OCI-LY1 (cell line): ENCODE data around the gene IL1RAPL2.
"Not testable (repeated sequence)": the region's sequence is repeated elsewhere in the genome, so short reads cannot be mapped to it uniquely, and the experiment has no call there.

Experiments used
- H2AFZ ChIP-seq: fragments of 200-600 bp; sonication (generic), shearing (Covaris generic); 2 replicates; pipeline ENCODE4 v1.6.0; 2014; ENCODE audit warnings: antibody characterized with exemption, mild to moderate bottlenecking, low read length
- H3F3A ChIP-seq: fragments of 200-600 bp; sonication (generic), shearing (Covaris generic); 2 replicates; pipeline ENCODE4 v1.6.0; 2014; ENCODE audit warnings: mild to moderate bottlenecking, antibody characterized with exemption, low read length, moderate library complexity; ENCODE audit not compliant: insufficient read depth
- H3K27ac ChIP-seq: fragments of 200-600 bp; sonication (generic); 2 replicates; pipeline ENCODE4 v1.5.1; 2014; ENCODE audit warnings: low read length, mixed run types, mild to moderate bottlenecking, low read depth; ENCODE audit not compliant: poor library complexity, severe bottlenecking
- H3K27me3 ChIP-seq: fragments of 200-600 bp; sonication (generic); 2 replicates; pipeline ENCODE4 v1.6.0; 2014; ENCODE audit warnings: antibody characterized with exemption, mild to moderate bottlenecking, low read length, moderate library complexity; ENCODE audit not compliant: insufficient read depth
- H3K36me3 ChIP-seq: fragments of 200-600 bp; sonication (generic); 2 replicates; pipeline ENCODE4 v1.6.1; 2014; ENCODE audit warnings: mild to moderate bottlenecking, antibody characterized with exemption, low read length, moderate library complexity, mixed read lengths; ENCODE audit not compliant: insufficient read depth
- H3K4me1 ChIP-seq: fragments of 200-600 bp; sonication (generic); 2 replicates; pipeline ENCODE4 v1.5.1; 2014; ENCODE audit warnings: mild to moderate bottlenecking, low read length, moderate library complexity; ENCODE audit not compliant: insufficient read depth, severe bottlenecking
- H3K4me2 ChIP-seq: fragments of 200-600 bp; sonication (generic), shearing (Covaris generic); 2 replicates; pipeline ENCODE4 v1.6.1; 2014; ENCODE audit warnings: low read length
- H3K4me3 ChIP-seq: fragments of 200-600 bp; sonication (generic); 2 replicates; pipeline ENCODE4 v1.5.1; 2014; ENCODE audit warnings: low read length, low read depth, mild to moderate bottlenecking, mixed read lengths; ENCODE audit not compliant: poor library complexity, severe bottlenecking
- H3K79me2 ChIP-seq: fragments of 200-600 bp; shearing (Covaris generic); 2 replicates; pipeline ENCODE4 v1.6.1; 2016; ENCODE audit warnings: mixed run types, low read length, mixed read lengths; ENCODE audit not compliant: insufficient read depth
- H3K9ac ChIP-seq: fragments of 200-600 bp; sonication (generic), shearing (Covaris generic); 2 replicates; pipeline ENCODE4 v1.6.1; 2014; ENCODE audit warnings: mild to moderate bottlenecking, low read length, mixed read lengths
- H3K9me2 ChIP-seq: fragments of 200-600 bp; sonication (generic), shearing (Covaris generic); 2 replicates; pipeline ENCODE4 v1.6.1; 2014; ENCODE audit warnings: low read depth, mild to moderate bottlenecking, low read length, mixed read lengths
- H3K9me3 ChIP-seq: fragments of 200-600 bp; shearing (Covaris generic); 2 replicates; pipeline ENCODE4 v1.6.1; 2014; ENCODE audit warnings: low read length, mixed read lengths
- H4K20me1 ChIP-seq: fragments of 200-600 bp; sonication (generic), shearing (Covaris generic); 2 replicates; pipeline ENCODE4 v1.6.0; 2016; ENCODE audit warnings: mild to moderate bottlenecking, low read length; ENCODE audit not compliant: insufficient read depth
- CTCF ChIP-seq: fragments of 200-600 bp; sonication (generic), shearing (Covaris generic); IDR thresholded peaks from 2 replicates; pipeline ENCODE4 v1.5.1; 2017; ENCODE audit warnings: mild to moderate bottlenecking, antibody characterized with exemption, low read length, moderate library complexity, mixed read lengths
- EZH2 ChIP-seq: fragments of 200-600 bp; sonication (generic), shearing (Covaris generic); IDR thresholded peaks from 2 replicates; pipeline ENCODE4 v1.8.0; 2017; ENCODE audit warnings: borderline replicate concordance, mixed run types, mild to moderate bottlenecking, antibody characterized with exemption, low read length, moderate library complexity, mixed read lengths

IL1RAPL2 gene

GRCh38 chrX:104864296-104864695 lies 298.3 kb downstream of the IL1RAPL2 start:
- no peaks in the 10 kb centered on the region for H4K20me1 ChIP-seq
- no peaks in the 10 kb centered on the region for H3K79me2 ChIP-seq
- no peaks in the 10 kb centered on the region for H3F3A ChIP-seq
- H3K9ac ChIP-seq, result no peak overlapping the region
- no peak overlapping the region for H3K27ac ChIP-seq
- no peak overlapping the region for H3K4me2 ChIP-seq
- no peaks in the 10 kb centered on the region for H3K36me3 ChIP-seq
- H3K9me3 ChIP-seq, result no peaks in the 10 kb centered on the region
- no peaks in the 10 kb centered on the region for H3K9me2 ChIP-seq
- no peak overlapping the region for H3K4me3 ChIP-seq
- H2AFZ ChIP-seq, result no peak overlapping the region
- no peak for TF ChIP-seq CTCF
- no peak for TF ChIP-seq EZH2
- no peaks in the 10 kb centered on the region for H3K27me3 ChIP-seq
- H3K4me1 ChIP-seq, result no peaks in the 10 kb centered on the region

- H3K9ac ChIP-seq, result no peak overlapping the region
- no peaks in the 10 kb centered on the region for H3K4me1 ChIP-seq
- TF ChIP-seq CTCF (no peak), EZH2 (no peak)
Observed at GRCh38 chrX:104877504-104877903, 311.5 kb downstream of the IL1RAPL2 start.

GRCh38 chrX:104902070-104902469 lies 336.1 kb downstream of the IL1RAPL2 start:
- H3K4me3 ChIP-seq, result no peak overlapping the region
- no peak overlapping the region for H3K27ac ChIP-seq
- H3F3A ChIP-seq, result no peaks in the 10 kb centered on the region
- H3K36me3 ChIP-seq, result no peaks in the 10 kb centered on the region
- no peak overlapping the region for H3K9ac ChIP-seq
- no peaks in the 10 kb centered on the region for H3K27me3 ChIP-seq
- no peak overlapping the region for H3K4me2 ChIP-seq
- no peaks in the 10 kb centered on the region for H3K79me2 ChIP-seq
- no peaks in the 10 kb centered on the region for H3K9me3 ChIP-seq
- H4K20me1 ChIP-seq, result no peaks in the 10 kb centered on the region
- no peak overlapping the region for H2AFZ ChIP-seq
- TF ChIP-seq CTCF (no peak), EZH2 (no peak)
- H3K4me1 ChIP-seq, result no peaks in the 10 kb centered on the region
- no peaks in the 10 kb centered on the region for H3K9me2 ChIP-seq

More at GRCh38 chrX:104877504-104877903, 311.5 kb downstream of the IL1RAPL2 start:
- no peak overlapping the region for H3K4me2 ChIP-seq
- H3K4me3 ChIP-seq, result no peak overlapping the region
- no peaks in the 10 kb centered on the region for H4K20me1 ChIP-seq
- no peaks in the 10 kb centered on the region for H3K9me3 ChIP-seq
- H3K79me2 ChIP-seq, result no peaks in the 10 kb centered on the region
- H3K27me3 ChIP-seq, result no peaks in the 10 kb centered on the region
- H3K9me2 ChIP-seq, result no peaks in the 10 kb centered on the region
- H3F3A ChIP-seq, result no peaks in the 10 kb centered on the region
- H3K36me3 ChIP-seq, result no peaks in the 10 kb centered on the region
- H3K27ac ChIP-seq, result no peak overlapping the region
- H2AFZ ChIP-seq, result no peak overlapping the region

- not testable (repeated sequence) for H3K79me2 ChIP-seq, H3K27me3 ChIP-seq, H3K27ac ChIP-seq, H3K4me3 ChIP-seq, H3K9me3 ChIP-seq, H3K9me2 ChIP-seq, H2AFZ ChIP-seq, H3K9ac ChIP-seq, H4K20me1 ChIP-seq, H3K4me1 ChIP-seq, H3K36me3 ChIP-seq, H3K4me2 ChIP-seq, H3F3A ChIP-seq
Observed at GRCh38 chrX:104909694-104910093, 343.7 kb downstream of the IL1RAPL2 start.
